Measurements from ENCODE around the gene SLC9A9.

- TF ChIP-seq FOSL2 (IDR thresholded peaks at IDR 0.05; ENCODE audit: borderline replicate concordance, low read depth) (no peak), SIN3A (IDR thresholded peaks at IDR 0.05; ENCODE audit: borderline replicate concordance, low read depth, low read length) (no peak), EP300 (IDR thresholded peaks at IDR 0.05; ENCODE audit: borderline replicate concordance in 1 of 2, low read depth in 1 of 2, low read length in 1 of 2) (no peak), TEAD4 (IDR thresholded peaks at IDR 0.05; ENCODE audit: borderline replicate concordance, insufficient read depth) (no peak), CTCF (IDR thresholded peaks at IDR 0.05) (no peak), POLR2AphosphoS5 (IDR thresholded peaks at IDR 0.05; ENCODE audit: low read depth, low read length) (no peak), EZH2phosphoT487 (IDR thresholded peaks at IDR 0.05; ENCODE audit: borderline replicate concordance, low read depth) (no peak), JUND (IDR thresholded peaks at IDR 0.05) (no peak), IRF3 (IDR thresholded peaks at IDR 0.05; ENCODE audit: low read depth, low read length) (no peak)
Observed at GRCh38 chr3:143526011-143526545, 322.2 kb downstream of the SLC9A9 start.

All from SK-N-SH (cell line).